Smooth muscle cell (in vitro differentiated cells): ENCODE data around the gene MGMT. TPM values are rescaled to one million over a fixed set of nuclear protein-coding genes. Genes with fewer than 3 reads are reported as not detected.

Experiments
- DNase-seq: peaks from one replicate; lab custom pipeline; 2025; ENCODE audit not compliant: unreplicated experiment; lab: John Stamatoyannopoulos, UW
- H2AFZ ChIP-seq: fragments of 200-600 bp; sonication (generic); 2 replicates; pipeline ENCODE4 v1.6.0; 2016; ENCODE audit warnings: antibody characterized with exemption, low read depth, mild to moderate bottlenecking
- H3F3A ChIP-seq: fragments of 200-600 bp; sonication (generic); 2 replicates; pipeline ENCODE4 v1.6.0; 2017; ENCODE audit warnings: antibody characterized with exemption, low read depth
- H3K27ac ChIP-seq: fragments of 200-600 bp; sonication (generic); 2 replicates; pipeline ENCODE4 v1.5.1; 2016; ENCODE audit warnings: low read depth, mild to moderate bottlenecking
- H3K27me3 ChIP-seq: fragments of 200-600 bp; sonication (generic); 2 replicates; pipeline ENCODE4 v1.6.1; 2016; ENCODE audit warnings: low read depth, mild to moderate bottlenecking
- H3K36me3 ChIP-seq: fragments of 200-600 bp; sonication (generic); 2 replicates; pipeline ENCODE4 v1.5.1; 2016; ENCODE audit warnings: low read depth
- H3K4me1 ChIP-seq: fragments of 200-600 bp; sonication (generic); 2 replicates; pipeline ENCODE4 v1.5.1; 2016; ENCODE audit warnings: low read depth
- H3K4me2 ChIP-seq: fragments of 200-600 bp; sonication (generic); 2 replicates; pipeline ENCODE4 v1.6.0; 2016; ENCODE audit warnings: mild to moderate bottlenecking
- H3K4me3 ChIP-seq: fragments of 200-600 bp; sonication (generic); 2 replicates; pipeline ENCODE4 v1.5.1; 2016; ENCODE audit warnings: mild to moderate bottlenecking
- H3K79me2 ChIP-seq: fragments of 200-600 bp; sonication (generic); 2 replicates; pipeline ENCODE4 v1.6.0; 2016; ENCODE audit warnings: low read depth, mild to moderate bottlenecking
- H3K9ac ChIP-seq: fragments of 200-600 bp; sonication (generic); 2 replicates; pipeline ENCODE4 v1.6.0; 2016; ENCODE audit warnings: low read depth
- H3K9me3 ChIP-seq: fragments of 200-600 bp; sonication (generic); replicated peaks from 2 replicates; pipeline ENCODE4 v1.5.1; 2016; ENCODE audit warnings: low read depth
- H4K20me1 ChIP-seq: fragments of 200-600 bp; sonication (generic); 2 replicates; pipeline ENCODE4 v1.6.0; 2016; ENCODE audit warnings: low read depth
- WGBS: methylation state at CpG from one replicate; pipeline ENCODE4 v1.1.7; 2016; ENCODE audit warnings: low lambda C conversion rate; 5-methylcytosine and 5-hydroxymethylcytosine counted together
- polyA plus RNA-seq: library from polyadenylated mRNA; unstranded; fragments of >200 nt; fragmentation: Nextera tagmentation; extraction: Ambion mirVana; gene quantifications from 2 replicates; pipeline ENCODE4 v1.2.1, GENCODE V29; 2016
- total RNA-seq: library from RNA; depleted of rRNA; stranded (reverse); fragments of >200 nt; gene quantifications from 2 replicates; pipeline ENCODE4 v1.2.3, GENCODE V29; 2014
- TF ChIP-seq, protein P1 (sequence below): fragments of 200-600 bp; sonication (generic); IDR thresholded peaks from 2 replicates; pipeline ENCODE4 v1.5.1; 2017; ENCODE audit warnings: borderline replicate concordance, mild to moderate bottlenecking, antibody characterized with exemption; ENCODE audit not compliant: insufficient read depth, poor library complexity, severe bottlenecking

MGMT gene
- total and polyA plus RNA-seq, 2 experiments from 2014 or later, result 21.0 to 33.0 TPM

DNA sequence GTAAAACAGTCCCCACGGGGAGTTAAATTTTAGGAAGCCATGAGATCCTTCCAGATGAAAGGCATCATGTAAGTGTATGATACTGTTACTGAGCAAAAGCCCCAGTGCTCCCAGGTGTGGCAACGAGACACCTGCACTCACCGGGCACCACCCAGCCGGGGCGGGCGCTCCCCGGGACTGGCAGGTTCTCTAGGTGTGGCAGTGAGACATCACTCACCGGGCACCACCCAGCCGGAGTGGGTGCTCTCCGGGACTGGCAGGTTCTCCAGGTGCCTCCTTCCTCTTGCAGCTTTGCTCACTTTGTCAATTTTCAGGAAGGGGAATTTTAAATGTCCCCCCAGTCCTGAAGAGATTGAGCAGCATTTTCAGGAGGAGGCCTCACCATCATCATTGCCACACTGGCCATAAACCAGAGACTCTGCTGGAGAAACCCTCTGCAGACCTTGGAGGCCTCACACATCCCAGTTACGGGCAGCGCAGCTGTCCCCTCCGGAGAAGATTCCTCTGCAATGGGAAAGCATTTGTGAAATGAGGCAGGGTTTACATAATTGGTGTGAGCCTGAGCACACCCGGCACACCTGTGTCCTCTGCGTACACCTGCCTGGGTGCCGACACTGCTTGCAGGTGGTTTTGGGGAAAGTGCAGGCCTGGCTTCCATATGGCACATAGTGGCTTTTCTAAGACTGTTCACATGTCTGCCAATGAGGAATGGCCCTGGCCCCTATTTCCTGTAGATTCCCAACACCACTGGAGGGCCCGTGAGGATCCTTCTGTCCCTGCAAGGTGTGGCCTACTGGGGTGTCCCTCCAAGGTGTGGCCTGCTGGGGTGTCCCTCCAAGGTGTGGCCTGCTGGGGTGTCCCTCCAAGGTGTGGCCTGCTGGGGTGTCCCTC, 305.7 kb downstream of the MGMT start:
- Histone ChIP-seq H3K9ac (no peak overlapping the region), H3K27me3 (no peaks in the 10 kb centered on the region)

DNA sequence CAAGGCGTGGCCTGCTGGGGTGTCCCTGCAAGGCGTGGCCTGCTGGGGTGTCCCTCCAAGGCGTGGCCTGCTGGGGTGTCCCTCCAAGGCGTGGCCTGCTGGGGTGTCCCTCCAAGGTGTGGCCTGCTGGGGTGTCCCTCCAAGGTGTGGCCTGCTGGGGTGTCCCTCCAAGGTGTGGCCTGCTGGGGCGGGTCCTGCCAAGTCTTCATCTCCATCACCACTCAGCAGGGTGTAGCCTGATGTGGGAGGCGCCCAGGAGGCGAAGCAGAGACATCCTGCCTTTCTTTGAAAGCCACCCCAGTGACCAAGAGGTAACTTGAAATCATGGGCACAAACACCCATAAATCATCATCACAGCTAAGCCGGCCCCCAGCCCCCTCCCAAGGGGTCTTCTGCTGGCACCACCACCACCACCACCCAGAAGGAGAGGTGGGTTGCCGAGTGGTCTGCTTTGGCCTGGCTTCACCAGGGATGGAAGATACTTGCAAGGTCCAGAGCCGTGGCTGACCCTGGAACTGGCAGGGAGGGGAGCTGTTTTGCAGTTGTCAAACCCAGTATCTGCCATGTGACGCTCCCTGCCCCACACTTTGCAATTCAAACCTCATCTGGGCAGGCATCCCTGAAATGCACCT, 306.4 kb downstream of the MGMT start:
- Histone ChIP-seq H2AFZ (no peak overlapping the region), H3K27ac (no peak overlapping the region), H3K9me3 (no peaks in the 10 kb centered on the region), H3K9ac (no peak overlapping the region), H3K4me3 (no peak overlapping the region), H3K4me2 (no peak overlapping the region), H3K79me2 (no peaks in the 10 kb centered on the region), H4K20me1 (no peaks in the 10 kb centered on the region), H3K27me3 (no peaks in the 10 kb centered on the region), H3K4me1 (no peaks in the 10 kb centered on the region), H3K36me3 (no peaks in the 10 kb centered on the region), H3F3A (no peaks in the 10 kb centered on the region)
- TF ChIP-seq, protein P1, sequence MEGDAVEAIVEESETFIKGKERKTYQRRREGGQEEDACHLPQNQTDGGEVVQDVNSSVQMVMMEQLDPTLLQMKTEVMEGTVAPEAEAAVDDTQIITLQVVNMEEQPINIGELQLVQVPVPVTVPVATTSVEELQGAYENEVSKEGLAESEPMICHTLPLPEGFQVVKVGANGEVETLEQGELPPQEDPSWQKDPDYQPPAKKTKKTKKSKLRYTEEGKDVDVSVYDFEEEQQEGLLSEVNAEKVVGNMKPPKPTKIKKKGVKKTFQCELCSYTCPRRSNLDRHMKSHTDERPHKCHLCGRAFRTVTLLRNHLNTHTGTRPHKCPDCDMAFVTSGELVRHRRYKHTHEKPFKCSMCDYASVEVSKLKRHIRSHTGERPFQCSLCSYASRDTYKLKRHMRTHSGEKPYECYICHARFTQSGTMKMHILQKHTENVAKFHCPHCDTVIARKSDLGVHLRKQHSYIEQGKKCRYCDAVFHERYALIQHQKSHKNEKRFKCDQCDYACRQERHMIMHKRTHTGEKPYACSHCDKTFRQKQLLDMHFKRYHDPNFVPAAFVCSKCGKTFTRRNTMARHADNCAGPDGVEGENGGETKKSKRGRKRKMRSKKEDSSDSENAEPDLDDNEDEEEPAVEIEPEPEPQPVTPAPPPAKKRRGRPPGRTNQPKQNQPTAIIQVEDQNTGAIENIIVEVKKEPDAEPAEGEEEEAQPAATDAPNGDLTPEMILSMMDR, result no peak
- DNase-seq, result no peak
- WGBS, result 94% methylated on average over 11 of the region's 11 CpGs

More for the DNA sequence above, 305.7 kb downstream of the MGMT start:
- no peak overlapping the region for H3K27ac ChIP-seq
- 92% methylated on average over 17 of the region's 17 CpGs for WGBS
- no peaks in the 10 kb centered on the region for H3K4me1 ChIP-seq
- no peak overlapping the region for H3K4me3 ChIP-seq
- no peak for DNase-seq
- no peaks in the 10 kb centered on the region for H4K20me1 ChIP-seq
- TF ChIP-seq, protein P1, result no peak
- H3K9me3 ChIP-seq, result no peaks in the 10 kb centered on the region
- no peaks in the 10 kb centered on the region for H3K79me2 ChIP-seq
- H3K4me2 ChIP-seq, result no peak overlapping the region
- no peak overlapping the region for H2AFZ ChIP-seq
- H3F3A ChIP-seq, result no peaks in the 10 kb centered on the region
- no peaks in the 10 kb centered on the region for H3K36me3 ChIP-seq

DNA sequence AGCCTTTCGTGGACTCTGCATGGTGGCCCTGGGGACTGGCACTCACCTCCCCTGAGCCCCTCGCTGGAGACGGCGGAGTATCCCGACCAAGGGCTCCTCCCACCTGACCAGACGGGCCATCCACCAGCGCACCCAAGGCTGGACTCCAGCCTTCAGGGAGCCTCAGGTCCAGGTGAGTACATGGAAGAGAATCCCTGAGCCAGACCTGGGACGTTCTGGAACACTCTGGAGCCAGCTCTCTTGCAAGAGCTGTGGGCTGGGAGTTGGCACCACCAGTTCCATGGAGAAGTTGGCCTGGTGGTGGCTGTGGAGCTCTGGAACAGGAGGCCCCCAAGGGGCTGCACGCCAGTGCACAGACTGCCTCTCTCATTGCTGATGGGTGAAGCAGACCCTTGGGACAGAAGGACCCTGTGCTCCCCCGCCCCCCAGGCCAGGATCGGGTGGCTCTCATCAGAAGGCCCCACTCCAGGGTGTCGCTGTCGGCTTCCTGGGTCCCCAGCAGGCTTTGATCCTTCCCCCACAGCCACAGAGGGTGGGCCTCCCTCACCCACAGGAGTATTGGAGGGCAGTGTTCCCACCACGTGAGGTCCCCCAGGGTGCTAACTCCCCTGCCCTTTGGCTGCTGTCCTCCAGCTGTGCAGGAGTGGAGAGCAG, 307.2 kb downstream of the MGMT start:
- H3K9ac ChIP-seq, result no peak overlapping the region
- H2AFZ ChIP-seq, result no peak overlapping the region
- no peak overlapping the region for H3K27ac ChIP-seq
- no peaks in the 10 kb centered on the region for H3K79me2 ChIP-seq
- no peaks in the 10 kb centered on the region for H3F3A ChIP-seq
- TF ChIP-seq, protein P1, result no peak
- H3K36me3 ChIP-seq, result no peaks in the 10 kb centered on the region
- WGBS, result 92% methylated on average over 14 of the region's 14 CpGs
- no peak overlapping the region for H3K4me2 ChIP-seq
- no peaks in the 10 kb centered on the region for H3K9me3 ChIP-seq
- H3K4me3 ChIP-seq, result no peak overlapping the region
- no peaks in the 10 kb centered on the region for H4K20me1 ChIP-seq
- no peaks in the 10 kb centered on the region for H3K27me3 ChIP-seq
- no peaks in the 10 kb centered on the region for H3K4me1 ChIP-seq
- DNase-seq, result no peak
